Parietal lobe (tissue), 2 donors: ENCODE measurements around the gene ADCY9. TPM values are rescaled to one million over a fixed set of nuclear protein-coding genes. Genes with fewer than 3 reads are reported as not detected.

ENCODE experiments used
- small RNA-seq: library from RNA; depleted of rRNA; stranded (forward); fragments of <200 nt; gene quantifications from one replicate; pipeline ENCODE3, GENCODE V24; 2014; ENCODE audit warnings: low replicate concordance
- total RNA-seq: library from RNA; depleted of rRNA; stranded (reverse); fragments of >200 nt; gene quantifications from one replicate; pipeline ENCODE4 v1.2.3, GENCODE V29; 2014

ADCY9 gene
- 13.5 TPM for total RNA-seq

DNA sequence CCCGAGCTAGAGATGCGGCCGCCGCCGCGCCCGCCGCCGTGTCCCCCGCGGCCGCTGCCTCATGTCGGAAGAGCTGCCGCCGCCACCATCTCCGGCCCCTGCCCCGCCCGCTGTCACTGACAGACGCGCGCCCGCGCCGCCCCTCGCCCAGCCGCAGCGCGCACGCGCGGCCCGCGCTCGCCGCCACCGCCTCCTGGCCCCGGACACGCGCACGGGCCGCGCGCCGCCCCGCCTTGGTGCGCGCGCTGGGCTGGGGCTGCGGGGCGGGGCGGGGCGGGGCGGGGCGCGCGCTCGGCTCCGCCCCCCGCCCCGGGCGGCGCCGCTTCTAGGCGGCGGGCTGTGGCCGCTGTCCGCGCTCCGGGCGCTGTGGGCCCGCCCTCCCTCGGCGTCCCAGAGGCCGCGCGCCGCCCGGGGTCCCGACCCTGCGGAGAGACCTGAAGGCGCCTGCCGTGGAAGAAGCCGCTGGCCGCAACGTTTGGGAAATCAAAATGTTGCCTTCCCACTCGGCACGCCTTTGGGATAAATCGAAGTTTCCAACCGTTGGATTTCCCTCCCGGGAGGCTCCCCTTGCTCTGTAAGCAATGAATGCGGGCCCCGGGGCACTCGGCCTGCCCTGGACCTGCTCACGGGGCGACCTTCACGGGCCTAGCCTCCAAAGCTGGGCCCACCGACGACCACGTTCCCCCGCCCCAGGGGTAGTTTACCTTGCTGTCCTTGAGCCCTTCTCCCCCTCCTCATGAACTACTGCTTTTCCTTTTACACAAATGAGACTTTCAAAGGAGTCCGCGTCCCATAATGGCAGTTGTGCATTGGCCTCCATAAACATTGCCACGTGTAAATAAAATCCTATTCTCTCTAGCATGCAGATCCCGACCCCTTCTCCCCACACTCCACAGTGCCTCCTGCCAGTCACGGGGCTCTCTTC, at the start of gene ADCY9:
Gene ADCY9 (minus strand): TSS at position 118 of the 925 bp plus-strand sequence. CDS start 1,000 bp downstream, outside the sequence.

Small RNA genes lying within 50 kb of the gene (small RNA-seq; reads per million reads assigned to genes)
- not detected for gene AC009171.1

Other genes with a start within 250 kb of the ADCY9 start
- 97.7 TPM for gene CREBBP, start 235.7 kb downstream of the ADCY9 start, total RNA-seq
- gene SRL, start 125.6 kb upstream of the ADCY9 start, total RNA-seq = not detected
- 10.6 TPM for gene TFAP4, start 156.6 kb upstream of the ADCY9 start, total RNA-seq
- 4.7 TPM for gene GLIS2, start 199.6 kb upstream of the ADCY9 start, total RNA-seq
- 21.0 TPM for gene PAM16, start 234.9 kb upstream of the ADCY9 start, total RNA-seq